Measurements from ENCODE around the gene DIPK1C.

DIPK1C gene

DNA sequence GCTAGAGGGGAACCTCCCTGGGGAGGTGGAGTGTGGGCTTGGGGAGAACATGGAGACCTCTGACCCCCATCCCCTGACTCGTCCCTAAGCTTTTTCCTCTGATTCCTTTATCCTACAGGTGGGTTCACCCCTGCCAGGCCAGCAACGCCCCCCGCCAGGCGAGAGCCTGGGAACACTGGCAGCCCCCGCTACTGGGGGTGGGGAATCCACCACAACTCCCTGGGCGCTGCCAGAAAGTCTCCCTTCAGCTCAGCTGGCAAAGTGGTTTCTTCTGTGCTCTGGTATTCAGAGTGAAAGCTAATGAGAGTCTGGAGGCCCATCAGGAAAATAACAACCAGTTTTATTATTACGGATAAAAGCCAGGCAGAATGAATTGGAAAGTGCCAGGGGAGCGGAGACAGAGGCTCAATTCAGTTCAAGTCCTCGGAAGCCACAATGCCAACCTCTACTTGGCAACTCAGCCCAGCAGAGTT, 2.8 kb downstream of the DIPK1C start:
- no peak overlapping the region for H3K4me3 ChIP-seq (replicated peaks in 1 of 2; ENCODE audit: low read depth in 2 of 2, low read length in 2 of 2)
- TF ChIP-seq CTCF (IDR thresholded peaks at IDR 0.05; ENCODE audit: low read depth, low read length), result no peak
- no peak for DNase-seq (ENCODE audit: low read depth in 2 of 2)

DNA sequence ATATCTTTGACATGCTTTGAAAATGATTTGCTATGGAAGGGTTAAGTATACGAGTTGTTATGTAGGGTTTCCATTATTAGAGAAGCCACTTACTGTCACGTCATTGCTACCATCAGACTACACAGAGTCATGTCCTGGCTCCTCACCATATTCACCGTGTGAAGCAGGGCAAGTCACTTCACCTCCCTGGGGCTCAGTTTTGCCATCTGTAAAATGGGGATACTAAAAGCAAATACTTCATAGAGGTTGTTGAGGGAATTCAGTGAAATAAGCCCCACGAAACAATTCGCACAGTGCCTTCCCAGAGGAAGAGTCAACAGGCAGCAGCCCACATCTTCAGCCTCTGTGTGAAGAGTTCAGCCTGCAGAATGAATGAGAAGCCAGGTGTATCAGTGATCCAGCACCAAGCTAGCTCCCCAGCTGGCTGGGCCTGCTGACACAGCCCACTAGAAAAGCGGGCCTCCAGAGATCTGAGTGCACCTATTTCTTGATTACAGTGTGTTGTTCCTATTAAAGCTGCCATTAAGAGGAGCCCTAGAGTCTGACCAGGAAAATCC, 3.4 kb downstream of the DIPK1C start:
- DNase-seq (ENCODE audit: low read depth in 2 of 2), result no peak
- no peak overlapping the region for H3K4me3 ChIP-seq (replicated peaks in 1 of 2; ENCODE audit: low read depth in 2 of 2, low read length in 2 of 2)
- TF ChIP-seq CTCF (IDR thresholded peaks at IDR 0.05; ENCODE audit: low read depth, low read length), result no peak

DNA sequence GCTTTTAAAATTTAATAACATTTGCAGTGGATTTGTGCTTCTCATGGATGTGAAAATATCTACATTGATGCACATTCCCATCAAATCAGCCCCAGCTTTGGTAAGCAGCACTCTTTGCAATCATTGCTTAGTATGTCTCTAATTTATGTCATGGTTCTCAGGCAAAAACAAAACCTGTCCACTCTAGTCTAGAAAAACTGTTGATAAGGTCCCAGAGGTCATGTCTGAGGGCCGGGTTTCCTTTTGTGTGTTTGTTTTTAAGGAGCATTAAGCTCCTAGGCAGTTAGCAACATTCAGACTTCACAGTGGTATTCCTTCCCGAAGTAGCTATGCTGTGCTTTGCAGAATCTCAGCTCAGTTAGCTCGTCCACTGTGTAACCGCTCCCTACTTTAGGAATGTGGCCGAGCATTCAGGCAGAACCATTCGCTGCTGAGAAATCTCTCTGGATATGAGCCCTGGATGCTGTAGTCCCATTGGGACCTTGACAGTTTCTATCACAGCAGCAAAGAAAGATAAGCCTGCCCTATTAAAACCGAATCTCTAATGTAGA, 4.0 kb downstream of the DIPK1C start:
- no peak for DNase-seq (ENCODE audit: low read depth in 2 of 2)
- no peak for TF ChIP-seq CTCF (IDR thresholded peaks at IDR 0.05; ENCODE audit: low read depth, low read length)
- H3K4me3 ChIP-seq (replicated peaks in 1 of 2; ENCODE audit: low read depth in 2 of 2, low read length in 2 of 2), result no peak overlapping the region

GRCh38 chr18:74451148-74451547, 6.0 kb downstream of the DIPK1C start:
- DNase-seq (ENCODE audit: low read depth in 2 of 2), result no peak
- TF ChIP-seq CTCF (IDR thresholded peaks at IDR 0.05; ENCODE audit: low read depth, low read length), result no peak

DNA sequence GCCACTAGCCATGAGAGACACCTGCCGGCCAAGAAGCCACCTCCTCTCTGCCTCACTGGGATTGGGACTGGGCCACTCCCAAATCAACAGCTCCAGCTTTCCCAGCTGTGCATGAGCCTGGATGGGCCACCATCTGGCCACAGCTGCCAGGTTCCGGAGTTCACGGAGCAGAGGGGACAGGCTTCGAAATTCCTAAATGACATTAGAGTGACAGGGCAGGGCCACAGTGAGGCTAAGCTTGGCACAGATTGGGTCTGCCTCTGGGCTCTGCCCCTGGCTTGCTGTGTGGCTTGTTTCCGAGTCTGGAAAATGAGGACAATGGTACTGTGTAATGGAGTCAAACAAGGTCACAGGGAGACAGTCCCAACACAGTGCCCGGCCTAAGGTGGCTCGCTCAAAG, 6.5 kb downstream of the DIPK1C start:
- no peak for TF ChIP-seq CTCF (IDR thresholded peaks at IDR 0.05; ENCODE audit: low read depth, low read length)
- DNase-seq (ENCODE audit: low read depth in 2 of 2), result no peak
- H3K4me3 ChIP-seq (replicated peaks in 1 of 2; ENCODE audit: low read depth in 2 of 2, low read length in 2 of 2), result no peak overlapping the region

More at GRCh38 chr18:74451148-74451547, 6.0 kb downstream of the DIPK1C start:
- H3K4me3 ChIP-seq (replicated peaks in 1 of 2; ENCODE audit: low read depth in 2 of 2, low read length in 2 of 2), result no peak overlapping the region

GRCh38 chr18:74447404-74448152, 9.5 kb downstream of the DIPK1C start:
- DNase-seq (ENCODE audit: low read depth in 2 of 2), result no peak
- no peak overlapping the region for H3K4me3 ChIP-seq (replicated peaks in 1 of 2; ENCODE audit: low read depth in 2 of 2, low read length in 2 of 2)
- no peak for TF ChIP-seq CTCF (IDR thresholded peaks at IDR 0.05; ENCODE audit: low read depth, low read length)

Data from cardiac fibroblast (primary cell).